ENCODE measurements around the gene DHH. TPM values are rescaled to one million over a fixed set of nuclear protein-coding genes. Genes with fewer than 3 reads are reported as not detected.

DHH gene
- total and polyA plus RNA-seq, 8 donors, result 0.10 to 1.1 (median 0.22) TPM; not detected in 2

DNA sequence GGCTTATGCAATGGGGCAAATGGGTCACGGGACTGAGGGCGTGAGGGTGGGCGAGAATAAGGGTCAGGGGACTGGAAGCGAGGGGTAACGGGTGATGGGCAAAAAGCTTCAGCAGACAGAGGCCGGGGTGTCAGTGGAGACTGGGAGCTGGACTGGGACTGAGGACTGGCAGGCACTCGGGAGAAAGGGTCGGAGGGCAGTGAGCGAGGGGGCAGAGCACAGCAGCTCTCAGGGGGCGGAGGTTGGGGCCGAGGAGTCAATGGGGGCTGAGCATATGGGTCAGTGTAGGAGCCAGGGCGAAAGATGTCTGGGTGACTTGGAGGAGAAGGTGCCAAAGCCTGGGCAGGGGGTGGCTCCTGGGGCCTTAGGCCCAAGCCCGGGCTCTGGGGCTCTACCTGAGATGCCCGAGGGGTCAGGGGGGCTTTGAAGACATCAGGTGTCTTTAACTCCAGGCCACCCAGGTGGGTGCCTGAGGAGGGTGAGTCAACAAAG is 54.2 kb downstream of the DHH start:
- Histone ChIP-seq H3K27me3 (no peaks in the 10 kb centered on the region), H3K27ac (no peak overlapping the region), H3K4me3 (no peak overlapping the region), H3K9me3 (no peaks in the 10 kb centered on the region), H3K4me1 (no peaks in the 10 kb centered on the region), H3K36me3 (peaks cover 95 to 100% (median 98%) of the 10 kb centered on the region in 4 donors)
- no peak for DNase-seq
- 93 to 94% (median 93%) methylated on average over 14 of the region's 14 CpGs for WGBS, 5 donors
- intact Hi-C loops (cut with DNase I; ENCODE audit: low total_unique reads), result no loop called here
- TF ChIP-seq EP300 (IDR thresholded peaks at IDR 0.05), result no peak
- TF ChIP-seq, protein P1, sequence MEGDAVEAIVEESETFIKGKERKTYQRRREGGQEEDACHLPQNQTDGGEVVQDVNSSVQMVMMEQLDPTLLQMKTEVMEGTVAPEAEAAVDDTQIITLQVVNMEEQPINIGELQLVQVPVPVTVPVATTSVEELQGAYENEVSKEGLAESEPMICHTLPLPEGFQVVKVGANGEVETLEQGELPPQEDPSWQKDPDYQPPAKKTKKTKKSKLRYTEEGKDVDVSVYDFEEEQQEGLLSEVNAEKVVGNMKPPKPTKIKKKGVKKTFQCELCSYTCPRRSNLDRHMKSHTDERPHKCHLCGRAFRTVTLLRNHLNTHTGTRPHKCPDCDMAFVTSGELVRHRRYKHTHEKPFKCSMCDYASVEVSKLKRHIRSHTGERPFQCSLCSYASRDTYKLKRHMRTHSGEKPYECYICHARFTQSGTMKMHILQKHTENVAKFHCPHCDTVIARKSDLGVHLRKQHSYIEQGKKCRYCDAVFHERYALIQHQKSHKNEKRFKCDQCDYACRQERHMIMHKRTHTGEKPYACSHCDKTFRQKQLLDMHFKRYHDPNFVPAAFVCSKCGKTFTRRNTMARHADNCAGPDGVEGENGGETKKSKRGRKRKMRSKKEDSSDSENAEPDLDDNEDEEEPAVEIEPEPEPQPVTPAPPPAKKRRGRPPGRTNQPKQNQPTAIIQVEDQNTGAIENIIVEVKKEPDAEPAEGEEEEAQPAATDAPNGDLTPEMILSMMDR (IDR thresholded peaks at IDR 0.05), result no peak
- TF ChIP-seq POLR2AphosphoS5 (IDR thresholded peaks at IDR 0.05), result no peak
- no peak for TF ChIP-seq POLR2A (IDR thresholded peaks at IDR 0.05)

DNA sequence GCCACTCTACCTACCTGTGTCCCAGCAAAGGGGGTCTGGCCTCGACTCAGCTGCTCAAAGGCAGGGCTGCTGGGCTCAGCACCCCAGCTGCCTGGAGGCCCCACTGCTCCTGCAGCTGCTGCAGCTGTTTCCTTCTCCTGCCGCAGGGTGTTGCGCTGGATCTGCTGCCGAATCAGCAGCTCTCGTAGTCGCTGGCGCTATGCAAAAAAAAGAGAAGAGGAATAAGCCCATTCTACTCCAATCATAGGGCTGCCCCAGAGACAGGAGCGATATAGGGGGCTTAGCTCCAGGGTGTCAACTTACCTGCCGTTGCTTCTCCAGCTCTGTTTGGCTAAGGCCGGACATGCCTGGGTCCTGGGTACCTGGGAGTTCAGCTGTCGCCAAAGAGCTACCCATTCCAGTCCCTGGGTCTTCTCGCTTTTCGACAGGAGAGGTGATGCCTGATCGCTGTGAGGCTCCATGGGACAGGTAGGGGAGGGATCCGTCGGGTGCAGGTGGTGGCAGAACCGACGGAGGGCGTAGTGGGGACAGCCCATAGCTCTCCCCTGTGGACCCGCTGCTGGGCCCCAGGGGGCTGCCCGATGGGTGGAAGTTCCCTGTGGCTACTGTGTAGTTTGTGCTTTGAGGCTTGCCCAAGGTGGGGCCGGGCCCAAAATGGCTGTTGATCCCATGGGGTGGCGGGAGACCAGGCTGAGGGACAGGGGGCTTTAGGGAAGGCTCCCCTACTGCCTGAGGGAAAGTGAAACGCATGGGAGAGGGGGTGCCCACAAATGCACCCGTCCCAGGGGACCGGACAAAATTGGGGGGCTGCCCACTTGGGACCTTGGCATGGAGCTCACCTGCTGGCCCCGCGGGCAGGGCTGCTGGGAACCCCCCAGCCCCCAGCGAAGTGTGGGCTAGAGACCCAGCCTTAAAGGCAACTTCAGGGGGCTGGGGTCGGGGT is 54.9 kb downstream of the DHH start:
- DNase-seq, result no peak
- intact Hi-C loops (cut with DNase I; ENCODE audit: low total_unique reads), result no loop called here

DNA sequence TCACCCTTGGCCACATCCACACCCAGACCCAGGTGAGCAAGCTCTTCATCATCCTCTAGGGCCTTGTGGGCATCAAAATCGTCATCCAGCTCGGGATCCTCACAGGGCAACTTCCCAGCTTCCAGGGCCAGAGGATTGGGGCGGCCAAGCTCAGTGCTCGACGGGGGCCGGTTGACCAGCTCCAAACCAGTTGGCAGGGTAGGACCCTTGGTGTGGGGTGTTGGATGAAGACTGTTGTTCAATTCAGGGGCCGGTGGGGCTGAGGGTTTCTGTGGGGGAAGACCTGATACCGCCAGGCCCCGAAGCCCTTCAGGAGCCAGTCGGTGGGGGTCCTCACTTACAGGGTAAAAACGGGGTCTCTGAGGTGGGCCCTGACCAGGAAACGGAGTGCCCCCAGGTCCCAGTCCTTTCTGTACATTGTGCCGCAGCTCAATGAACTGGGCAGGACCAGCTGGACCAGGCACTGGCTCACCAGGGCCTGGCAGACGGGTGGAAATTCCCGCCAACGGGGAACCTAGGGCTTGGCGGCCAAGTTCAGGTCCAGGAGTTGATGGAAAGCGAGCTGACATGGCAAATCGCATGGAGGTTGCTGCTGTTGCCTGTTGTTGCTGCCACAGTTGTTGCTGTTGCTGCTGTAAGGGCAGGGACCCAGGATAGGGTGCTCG is 56.2 kb downstream of the DHH start:
- Histone ChIP-seq H3K27me3 (no peaks in the 10 kb centered on the region), H3K36me3 (peaks cover 95 to 100% (median 98%) of the 10 kb centered on the region in 4 donors), H3K4me1 (no peaks in the 10 kb centered on the region), H3K27ac (no peak overlapping the region), H3K4me3 (no peak overlapping the region), H3K9me3 (no peaks in the 10 kb centered on the region)
- WGBS, 5 donors, result 90 to 94% (median 94%) methylated on average over 17 to 20 of the region's 20 CpGs
- TF ChIP-seq EP300 (IDR thresholded peaks at IDR 0.05), result no peak
- TF ChIP-seq, protein P1 (IDR thresholded peaks at IDR 0.05), result no peak
- no peak for TF ChIP-seq POLR2A (IDR thresholded peaks at IDR 0.05)
- TF ChIP-seq POLR2AphosphoS5 (IDR thresholded peaks at IDR 0.05), result no peak
- intact Hi-C loops (cut with DNase I; ENCODE audit: low total_unique reads), result no loop called here
- no peak for DNase-seq

More for the DNA sequence above, 54.9 kb downstream of the DHH start:
- Histone ChIP-seq H3K36me3 (peaks cover 95 to 100% (median 98%) of the 10 kb centered on the region in 4 donors), H3K4me1 (no peaks in the 10 kb centered on the region), H3K27ac (no peak overlapping the region), H3K9me3 (no peaks in the 10 kb centered on the region), H3K27me3 (no peaks in the 10 kb centered on the region), H3K4me3 (no peak overlapping the region)
- 90 to 96% (median 94%) methylated on average over 25 to 30 of the region's 30 CpGs for WGBS, 5 donors
- TF ChIP-seq, protein P1 (IDR thresholded peaks at IDR 0.05), result no peak
- TF ChIP-seq POLR2A (IDR thresholded peaks at IDR 0.05), result no peak
- TF ChIP-seq POLR2AphosphoS5 (IDR thresholded peaks at IDR 0.05), result no peak
- TF ChIP-seq EP300 (IDR thresholded peaks at IDR 0.05), result no peak

DNA sequence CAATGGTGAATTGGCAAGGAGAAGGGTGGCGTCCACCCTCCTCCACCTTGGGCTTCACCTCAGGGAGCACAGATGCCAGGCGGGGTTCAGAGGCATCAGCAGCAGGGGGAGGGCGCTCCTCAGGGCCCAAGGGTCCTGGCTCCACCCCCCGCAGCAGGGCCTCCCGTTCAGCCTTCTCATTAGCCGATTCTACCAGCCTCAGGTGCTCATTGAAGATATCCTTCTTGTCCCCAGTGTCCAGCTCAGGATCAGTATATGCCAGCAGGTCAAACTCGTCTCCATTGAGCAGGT is 56.7 kb downstream of the DHH start:
- 82 to 93% (median 89%) methylated on average over 1 to 7 of the region's 7 CpGs for WGBS, 5 donors
- no peak overlapping the region for H3K27ac ChIP-seq
- DNase-seq, result no peak
- H3K36me3 ChIP-seq, result peaks cover 95 to 100% (median 98%) of the 10 kb centered on the region in 4 donors
- intact Hi-C loops (cut with DNase I; ENCODE audit: low total_unique reads), result no loop called here
- H3K27me3 ChIP-seq, result no peaks in the 10 kb centered on the region
- TF ChIP-seq, protein P1 (IDR thresholded peaks at IDR 0.05), result no peak
- no peaks in the 10 kb centered on the region for H3K9me3 ChIP-seq
- H3K4me1 ChIP-seq, result no peaks in the 10 kb centered on the region
- H3K4me3 ChIP-seq, result no peak overlapping the region
